ENCODE measurements around the gene LTA4H.
A peak's percentile ranks its signal among the peaks of the same experiment; 100 is the strongest.

Gene LTA4H

GRCh38 chr12:96025518-96025917, 9.9 kb downstream of the LTA4H start (continued):
- TF ChIP-seq ZFP30 (CRISPR knock-in tag; IDR thresholded peaks at IDR 0.05) (no peak), ESRRG (CRISPR knock-in tag; IDR thresholded peaks at IDR 0.05) (no peak), ZNF70 (CRISPR knock-in tag; IDR thresholded peaks at IDR 0.05) (no peak), RARB (CRISPR knock-in tag; IDR thresholded peaks at IDR 0.05) (no peak), CSDC2 (CRISPR knock-in tag; IDR thresholded peaks at IDR 0.05) (no peak), SNAI2 (CRISPR knock-in tag; IDR thresholded peaks at IDR 0.05) (no peak)

GRCh38 chr12:96020314-96021003, 14.9 kb downstream of the LTA4H start:
- ATAC-seq = no peak

GRCh38 chr12:96015672-96016071, 19.7 kb downstream of the LTA4H start:
- TF ChIP-seq, protein P1, sequence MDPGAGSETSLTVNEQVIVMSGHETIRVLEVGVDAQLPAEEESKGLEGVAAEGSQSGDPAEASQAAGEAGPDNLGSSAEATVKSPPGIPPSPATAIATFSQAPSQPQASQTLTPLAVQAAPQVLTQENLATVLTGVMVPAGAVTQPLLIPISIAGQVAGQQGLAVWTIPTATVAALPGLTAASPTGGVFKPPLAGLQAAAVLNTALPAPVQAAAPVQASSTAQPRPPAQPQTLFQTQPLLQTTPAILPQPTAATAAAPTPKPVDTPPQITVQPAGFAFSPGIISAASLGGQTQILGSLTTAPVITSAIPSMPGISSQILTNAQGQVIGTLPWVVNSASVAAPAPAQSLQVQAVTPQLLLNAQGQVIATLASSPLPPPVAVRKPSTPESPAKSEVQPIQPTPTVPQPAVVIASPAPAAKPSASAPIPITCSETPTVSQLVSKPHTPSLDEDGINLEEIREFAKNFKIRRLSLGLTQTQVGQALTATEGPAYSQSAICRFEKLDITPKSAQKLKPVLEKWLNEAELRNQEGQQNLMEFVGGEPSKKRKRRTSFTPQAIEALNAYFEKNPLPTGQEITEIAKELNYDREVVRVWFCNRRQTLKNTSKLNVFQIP (CRISPR knock-in tag; IDR thresholded peaks at IDR 0.05; ENCODE audit: borderline replicate concordance, low read depth) = no peak
- TF ChIP-seq, protein P2, sequence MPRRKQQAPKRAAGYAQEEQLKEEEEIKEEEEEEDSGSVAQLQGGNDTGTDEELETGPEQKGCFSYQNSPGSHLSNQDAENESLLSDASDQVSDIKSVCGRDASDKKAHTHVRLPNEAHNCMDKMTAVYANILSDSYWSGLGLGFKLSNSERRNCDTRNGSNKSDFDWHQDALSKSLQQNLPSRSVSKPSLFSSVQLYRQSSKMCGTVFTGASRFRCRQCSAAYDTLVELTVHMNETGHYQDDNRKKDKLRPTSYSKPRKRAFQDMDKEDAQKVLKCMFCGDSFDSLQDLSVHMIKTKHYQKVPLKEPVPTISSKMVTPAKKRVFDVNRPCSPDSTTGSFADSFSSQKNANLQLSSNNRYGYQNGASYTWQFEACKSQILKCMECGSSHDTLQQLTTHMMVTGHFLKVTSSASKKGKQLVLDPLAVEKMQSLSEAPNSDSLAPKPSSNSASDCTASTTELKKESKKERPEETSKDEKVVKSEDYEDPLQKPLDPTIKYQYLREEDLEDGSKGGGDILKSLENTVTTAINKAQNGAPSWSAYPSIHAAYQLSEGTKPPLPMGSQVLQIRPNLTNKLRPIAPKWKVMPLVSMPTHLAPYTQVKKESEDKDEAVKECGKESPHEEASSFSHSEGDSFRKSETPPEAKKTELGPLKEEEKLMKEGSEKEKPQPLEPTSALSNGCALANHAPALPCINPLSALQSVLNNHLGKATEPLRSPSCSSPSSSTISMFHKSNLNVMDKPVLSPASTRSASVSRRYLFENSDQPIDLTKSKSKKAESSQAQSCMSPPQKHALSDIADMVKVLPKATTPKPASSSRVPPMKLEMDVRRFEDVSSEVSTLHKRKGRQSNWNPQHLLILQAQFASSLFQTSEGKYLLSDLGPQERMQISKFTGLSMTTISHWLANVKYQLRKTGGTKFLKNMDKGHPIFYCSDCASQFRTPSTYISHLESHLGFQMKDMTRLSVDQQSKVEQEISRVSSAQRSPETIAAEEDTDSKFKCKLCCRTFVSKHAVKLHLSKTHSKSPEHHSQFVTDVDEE (CRISPR knock-in tag; IDR thresholded peaks at IDR 0.05) = no peak
- TF ChIP-seq, protein P3, sequence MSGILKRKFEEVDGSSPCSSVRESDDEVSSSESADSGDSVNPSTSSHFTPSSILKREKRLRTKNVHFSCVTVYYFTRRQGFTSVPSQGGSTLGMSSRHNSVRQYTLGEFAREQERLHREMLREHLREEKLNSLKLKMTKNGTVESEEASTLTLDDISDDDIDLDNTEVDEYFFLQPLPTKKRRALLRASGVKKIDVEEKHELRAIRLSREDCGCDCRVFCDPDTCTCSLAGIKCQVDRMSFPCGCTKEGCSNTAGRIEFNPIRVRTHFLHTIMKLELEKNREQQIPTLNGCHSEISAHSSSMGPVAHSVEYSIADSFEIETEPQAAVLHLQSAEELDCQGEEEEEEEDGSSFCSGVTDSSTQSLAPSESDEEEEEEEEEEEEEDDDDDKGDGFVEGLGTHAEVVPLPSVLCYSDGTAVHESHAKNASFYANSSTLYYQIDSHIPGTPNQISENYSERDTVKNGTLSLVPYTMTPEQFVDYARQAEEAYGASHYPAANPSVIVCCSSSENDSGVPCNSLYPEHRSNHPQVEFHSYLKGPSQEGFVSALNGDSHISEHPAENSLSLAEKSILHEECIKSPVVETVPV (CRISPR knock-in tag; IDR thresholded peaks at IDR 0.05) = no peak
- TF ChIP-seq RARB (CRISPR knock-in tag; IDR thresholded peaks at IDR 0.05) = no peak
- TF ChIP-seq ARNTL (CRISPR knock-in tag; IDR thresholded peaks at IDR 0.05; ENCODE audit: borderline replicate concordance, low read depth) = no peak
- ATAC-seq = peak; percentile 88

More at GRCh38 chr12:96020314-96021003, 14.9 kb downstream of the LTA4H start:
- no peak for TF ChIP-seq CSDC2 (CRISPR knock-in tag; IDR thresholded peaks at IDR 0.05)
- TF ChIP-seq ESRRG (CRISPR knock-in tag; IDR thresholded peaks at IDR 0.05) = no peak
- no peak for TF ChIP-seq BACH2 (CRISPR knock-in tag; IDR thresholded peaks at IDR 0.05; ENCODE audit: borderline replicate concordance)
- no peak for TF ChIP-seq TOX (CRISPR knock-in tag; IDR thresholded peaks at IDR 0.05; ENCODE audit: borderline replicate concordance)
- TF ChIP-seq, protein P1 (CRISPR knock-in tag; IDR thresholded peaks at IDR 0.05; ENCODE audit: borderline replicate concordance, low read depth) = no peak
- TF ChIP-seq ZFP3 (CRISPR knock-in tag; IDR thresholded peaks at IDR 0.05) = no peak

GRCh38 chr12:96014943-96015599, 20.3 kb downstream of the LTA4H start:
- no peak for ATAC-seq
- no peak for TF ChIP-seq ESRRG (CRISPR knock-in tag; IDR thresholded peaks at IDR 0.05)

DNA sequence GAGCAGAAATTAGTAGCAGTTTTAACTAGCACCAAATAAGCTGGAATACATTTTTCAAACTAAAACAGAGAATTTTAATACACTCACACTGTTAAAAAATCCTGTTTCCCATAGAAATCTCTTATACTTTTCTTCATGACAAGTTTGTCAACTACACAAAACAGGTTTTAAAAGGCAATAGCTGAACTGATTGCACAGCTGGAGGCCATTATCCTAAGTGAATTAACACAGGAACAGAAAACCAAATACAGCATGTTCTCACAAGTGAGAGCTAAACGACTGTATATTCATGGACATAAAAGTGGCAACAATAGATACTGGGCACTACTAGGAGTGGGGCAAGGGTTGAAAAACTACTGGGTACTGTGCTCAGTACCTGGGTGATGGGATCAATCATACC, 27.7 kb downstream of the LTA4H start:
- TF ChIP-seq GLIS3 (CRISPR knock-in tag; IDR thresholded peaks at IDR 0.05) (no peak), TCF4 (CRISPR knock-in tag; IDR thresholded peaks at IDR 0.05; ENCODE audit: borderline replicate concordance) (peak; percentile 82)
- no peak for ATAC-seq

DNA sequence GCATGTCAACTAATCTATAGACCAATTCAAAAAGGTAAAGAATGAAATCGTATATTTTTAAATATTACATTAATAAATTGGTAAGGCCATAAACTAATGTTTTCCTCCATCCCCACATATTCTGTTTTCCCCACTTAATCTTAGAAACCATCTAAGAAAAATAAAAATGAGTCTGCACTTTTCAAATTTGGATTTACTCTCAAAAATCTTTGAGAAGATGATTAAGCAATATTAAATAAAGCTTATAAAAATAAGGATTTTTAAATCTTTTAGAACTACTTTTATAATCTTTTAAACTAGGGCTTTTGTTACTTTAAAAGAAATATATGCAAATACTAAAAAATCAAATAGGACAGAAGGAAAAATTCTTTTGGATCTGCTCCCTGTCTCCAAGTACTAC, 28.7 kb downstream of the LTA4H start:
- ATAC-seq = no peak
- TF ChIP-seq BACH2 (CRISPR knock-in tag; IDR thresholded peaks at IDR 0.05; ENCODE audit: borderline replicate concordance) (no peak), ZNF70 (CRISPR knock-in tag; IDR thresholded peaks at IDR 0.05) (no peak), PPARA (CRISPR knock-in tag; IDR thresholded peaks at IDR 0.05; ENCODE audit: borderline replicate concordance) (no peak), ISL1 (CRISPR knock-in tag; IDR thresholded peaks at IDR 0.05) (no peak), ZNF565 (CRISPR knock-in tag; conservative IDR thresholded peaks at IDR 0.05; ENCODE audit: low read depth) (no peak), SNAI2 (CRISPR knock-in tag; IDR thresholded peaks at IDR 0.05) (no peak)
- TF ChIP-seq, protein P1 (CRISPR knock-in tag; IDR thresholded peaks at IDR 0.05; ENCODE audit: borderline replicate concordance, low read depth) = no peak
- TF ChIP-seq, protein P2 (CRISPR knock-in tag; IDR thresholded peaks at IDR 0.05) = no peak
